Neutrophil (primary cell): ENCODE measurements around the gene PRAMEF2.
"Not testable (repeated sequence)": the region's sequence is repeated elsewhere in the genome, so short reads cannot be mapped to it uniquely, and the experiment has no call there.

Experiments used
- H3K27ac ChIP-seq: fragments of 200-600 bp; sonication (generic); 2 replicates; pipeline ENCODE4 v1.5.1; 2016; ENCODE audit warnings: mild to moderate bottlenecking, moderate library complexity
- H3K27me3 ChIP-seq: fragments of 200-600 bp; sonication (generic); 2 replicates; pipeline ENCODE4 v1.6.0; 2016; ENCODE audit warnings: mild to moderate bottlenecking
- H3K36me3 ChIP-seq: fragments of 200-600 bp; sonication (generic); 2 replicates; pipeline ENCODE4 v1.5.1; 2017
- H3K4me1 ChIP-seq, 2 experiments: fragments of 200-600 bp in 1 of 2; sonication (generic) in 1 of 2; 1 replicate in 1 of 2; 2 replicates in 1 of 2; pipeline versions ENCODE4 v1.5.1 to v1.6.1; 2013 to 2016; ENCODE audit warnings: low read depth in 1 of 2, low read length in 1 of 2, mild to moderate bottlenecking in 1 of 2, moderate library complexity in 1 of 2; ENCODE audit not compliant: control insufficient read depth in 1 of 2, insufficient read depth in 1 of 2
- H3K4me3 ChIP-seq, 2 experiments: fragments of 200-600 bp in 1 of 2; sonication (generic) in 1 of 2; 1 replicate in 1 of 2; 2 replicates in 1 of 2; pipeline ENCODE4 v1.5.1; 2013 to 2016; ENCODE audit warnings: low read depth in 1 of 2, low read length in 1 of 2, mild to moderate bottlenecking in 1 of 2, moderate library complexity in 1 of 2
- H3K9me3 ChIP-seq: fragments of 200-600 bp; sonication (generic); 2 replicates; pipeline ENCODE4 v1.5.1; 2016
- CTCF ChIP-seq: fragments of 200-600 bp; sonication (generic); IDR thresholded peaks from 2 replicates; pipeline ENCODE4 v1.5.1; 2016; ENCODE audit warnings: antibody characterized with exemption

Gene PRAMEF2

GRCh38 chr1:12856786-12857185 is at the start of gene PRAMEF2:
Gene PRAMEF2 (plus strand): TSS chr1:12857086. CDS start chr1:12859010, 1,924 bp downstream.
- not testable (repeated sequence) for H3K4me3 ChIP-seq, H3K36me3 ChIP-seq, H3K27ac ChIP-seq

GRCh38 chr1:12809933-12810332 is 47.0 kb upstream of the PRAMEF2 start:
- Histone ChIP-seq H3K27me3 (no peaks in the 10 kb centered on the region), H3K4me1 (no peaks in the 10 kb centered on the region), H3K36me3 (no peaks in the 10 kb centered on the region), H3K27ac (no peak overlapping the region), H3K9me3 (no peaks in the 10 kb centered on the region), H3K4me3 (no peak overlapping the region)
- TF ChIP-seq CTCF, result no peak

More at GRCh38 chr1:12856786-12857185, at the start of gene PRAMEF2:
- H3K27me3 ChIP-seq, H3K4me1 ChIP-seq, H3K9me3 ChIP-seq: not testable (repeated sequence)

GRCh38 chr1:12810691-12811408 is 46.0 kb upstream of the PRAMEF2 start:
- H3K36me3 ChIP-seq, result no peaks in the 10 kb centered on the region
- no peak for TF ChIP-seq CTCF
- H3K4me3 ChIP-seq, result no peak overlapping the region
- no peaks in the 10 kb centered on the region for H3K27me3 ChIP-seq
- H3K9me3 ChIP-seq, result no peaks in the 10 kb centered on the region
- H3K4me1 ChIP-seq, result no peaks in the 10 kb centered on the region
- H3K27ac ChIP-seq, result no peak overlapping the region

- Histone ChIP-seq H3K9me3 (no peaks in the 10 kb centered on the region), H3K27me3 (no peaks in the 10 kb centered on the region), H3K36me3 (no peaks in the 10 kb centered on the region), H3K4me3 (no peak overlapping the region), H3K27ac (no peak overlapping the region), H3K4me1 (no peaks in the 10 kb centered on the region)
- TF ChIP-seq CTCF, result no peak
These were observed 45.5 kb upstream of the PRAMEF2 start for GRCh38 chr1:12811409-12811784.

GRCh38 chr1:12819061-12819460 is 37.8 kb upstream of the PRAMEF2 start:
- not testable (repeated sequence) for H3K27ac ChIP-seq, H3K4me3 ChIP-seq, H3K4me1 ChIP-seq, H3K36me3 ChIP-seq, H3K27me3 ChIP-seq, H3K9me3 ChIP-seq

- H3K9me3 ChIP-seq, H3K4me1 ChIP-seq: not testable (repeated sequence)
These were observed 25.6 kb upstream of the PRAMEF2 start, which contains the start of gene PRAMEF11 for GRCh38 chr1:12831310-12831709. Gene PRAMEF11 (minus strand): TSS chr1:12831410. CDS start chr1:12828789, 2,621 bp downstream.

GRCh38 chr1:12833251-12833650 is 23.6 kb upstream of the PRAMEF2 start:
- H3K4me1 ChIP-seq, H3K27ac ChIP-seq, H3K27me3 ChIP-seq, H3K4me3 ChIP-seq, H3K9me3 ChIP-seq, H3K36me3 ChIP-seq: not testable (repeated sequence)

More at GRCh38 chr1:12831310-12831709, 25.6 kb upstream of the PRAMEF2 start, which contains the start of gene PRAMEF11:
- H3K27me3 ChIP-seq, H3K4me3 ChIP-seq, H3K36me3 ChIP-seq, H3K27ac ChIP-seq: not testable (repeated sequence)

GRCh38 chr1:12848620-12849019 is 8.3 kb upstream of the PRAMEF2 start, which contains the start of gene HNRNPCL1:
Gene HNRNPCL1 (minus strand): TSS chr1:12848720. CDS start chr1:12848289, 431 bp downstream.
- not testable (repeated sequence) for H3K36me3 ChIP-seq, H3K9me3 ChIP-seq, H3K27ac ChIP-seq, H3K4me3 ChIP-seq, H3K4me1 ChIP-seq
- H3K27me3 ChIP-seq, result peaks cover 13% of the 10 kb centered on the region
